ENCODE results near the gene KCNG2. TPM values are rescaled to one million over a fixed set of nuclear protein-coding genes. Genes with fewer than 3 reads are reported as not detected.

The KCNG2 gene, protein sequence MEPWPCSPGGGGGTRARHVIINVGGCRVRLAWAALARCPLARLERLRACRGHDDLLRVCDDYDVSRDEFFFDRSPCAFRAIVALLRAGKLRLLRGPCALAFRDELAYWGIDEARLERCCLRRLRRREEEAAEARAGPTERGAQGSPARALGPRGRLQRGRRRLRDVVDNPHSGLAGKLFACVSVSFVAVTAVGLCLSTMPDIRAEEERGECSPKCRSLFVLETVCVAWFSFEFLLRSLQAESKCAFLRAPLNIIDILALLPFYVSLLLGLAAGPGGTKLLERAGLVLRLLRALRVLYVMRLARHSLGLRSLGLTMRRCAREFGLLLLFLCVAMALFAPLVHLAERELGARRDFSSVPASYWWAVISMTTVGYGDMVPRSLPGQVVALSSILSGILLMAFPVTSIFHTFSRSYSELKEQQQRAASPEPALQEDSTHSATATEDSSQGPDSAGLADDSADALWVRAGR
- 1 to 10 TPM in 1 of 4 donors, not detected in 3; 1.7 TPM for total RNA-seq

- WGBS: 8% methylated on average over 37 of the region's 92 CpGs
- intact Hi-C loops (cut with DNase I): no loop called here
- Histone ChIP-seq H3K4me3 (peak within 1 kb of the TSS; percentile 35 to 45 (median 40)), H3K36me3 (no peaks in the 10 kb centered on the region), H3K9me3 (no peaks in the 10 kb centered on the region), H3K27me3 (peaks cover 0 to 75% (median 33%) of the 10 kb centered on the region in 4 donors), H3K4me1 (peaks cover 17 to 28% (median 23%) of the 10 kb centered on the region in 4 donors), H3K27ac (replicated peaks in 1 of 4) (no peak within 1 kb of the TSS)
- TF ChIP-seq EP300 (IDR thresholded peaks at IDR 0.05): no peak
- peak in 1 of 3 experiments; percentile 8 for TF ChIP-seq CTCF (IDR thresholded peaks at IDR 0.05)
- DNase-seq (ENCODE audit: extremely low spot score): no peak
These were observed at the start of gene KCNG2 for GRCh38 chr18:79797518-79798345. Gene KCNG2, plus strand, starts transcription at chr18:79797938. Its CDS starts 65,730 bp downstream, at chr18:79863668.

- peaks cover 0 to 8% (median 0%) of the 10 kb centered on the region in 4 donors for H3K4me1 ChIP-seq
- DNase-seq (ENCODE audit: extremely low spot score): no peak
- TF ChIP-seq CTCF (IDR thresholded peaks at IDR 0.05) (no peak), POLR2AphosphoS5 (IDR thresholded peaks at IDR 0.05) (no peak), EP300 (IDR thresholded peaks at IDR 0.05) (no peak), POLR2A (IDR thresholded peaks at IDR 0.05; ENCODE audit: low read depth) (no peak)
These were observed 49.2 kb upstream of the KCNG2 start for GRCh38 chr18:79748321-79749180.

GRCh38 chr18:79749251-79750191 is 48.2 kb upstream of the KCNG2 start:
- 80% methylated on average over 49 of the region's 49 CpGs for WGBS
- intact Hi-C loops (cut with DNase I): no loop called here
- DNase-seq (ENCODE audit: extremely low spot score): no peak
- TF ChIP-seq POLR2A (IDR thresholded peaks at IDR 0.05; ENCODE audit: low read depth) (no peak), CTCF (IDR thresholded peaks at IDR 0.05) (no peak), EP300 (IDR thresholded peaks at IDR 0.05) (no peak), POLR2AphosphoS5 (IDR thresholded peaks at IDR 0.05) (no peak)
- no peak overlapping the region for H3K27ac ChIP-seq (replicated peaks in 1 of 4)
- H3K9me3 ChIP-seq: no peaks in the 10 kb centered on the region
- no peak overlapping the region for H3K4me3 ChIP-seq
- H3K36me3 ChIP-seq: peaks cover 20 to 63% (median 41%) of the 10 kb centered on the region in 4 donors
- H3K4me1 ChIP-seq: peaks cover 0 to 8% (median 0%) of the 10 kb centered on the region in 4 donors
- H3K27me3 ChIP-seq: no peaks in the 10 kb centered on the region

More at GRCh38 chr18:79748321-79749180, 49.2 kb upstream of the KCNG2 start:
- H3K4me3 ChIP-seq: no peak overlapping the region
- H3K27ac ChIP-seq (replicated peaks in 1 of 4): no peak overlapping the region
- intact Hi-C loops (cut with DNase I): no loop called here
- no peaks in the 10 kb centered on the region for H3K27me3 ChIP-seq
- peaks cover 10 to 63% (median 32%) of the 10 kb centered on the region in 4 donors for H3K36me3 ChIP-seq
- no peaks in the 10 kb centered on the region for H3K9me3 ChIP-seq
- WGBS: 90% methylated on average over 27 of the region's 36 CpGs
